OCI-LY1 (cell line): Measurements from ENCODE around the gene MACROD1.

Experiments used
- EZH2 ChIP-seq: fragments of 200-600 bp; sonication (generic), shearing (Covaris generic); IDR thresholded peaks from 2 replicates; pipeline ENCODE4 v1.8.0; 2017; ENCODE audit warnings: borderline replicate concordance, mixed run types, mild to moderate bottlenecking, antibody characterized with exemption, low read length, moderate library complexity, mixed read lengths
- TF ChIP-seq, protein P1 (sequence below): fragments of 200-600 bp; sonication (generic), shearing (Covaris generic); IDR thresholded peaks from 2 replicates; pipeline ENCODE4 v1.5.1; 2017; ENCODE audit warnings: mild to moderate bottlenecking, antibody characterized with exemption, low read length, moderate library complexity, mixed read lengths

- TF ChIP-seq, protein P1, sequence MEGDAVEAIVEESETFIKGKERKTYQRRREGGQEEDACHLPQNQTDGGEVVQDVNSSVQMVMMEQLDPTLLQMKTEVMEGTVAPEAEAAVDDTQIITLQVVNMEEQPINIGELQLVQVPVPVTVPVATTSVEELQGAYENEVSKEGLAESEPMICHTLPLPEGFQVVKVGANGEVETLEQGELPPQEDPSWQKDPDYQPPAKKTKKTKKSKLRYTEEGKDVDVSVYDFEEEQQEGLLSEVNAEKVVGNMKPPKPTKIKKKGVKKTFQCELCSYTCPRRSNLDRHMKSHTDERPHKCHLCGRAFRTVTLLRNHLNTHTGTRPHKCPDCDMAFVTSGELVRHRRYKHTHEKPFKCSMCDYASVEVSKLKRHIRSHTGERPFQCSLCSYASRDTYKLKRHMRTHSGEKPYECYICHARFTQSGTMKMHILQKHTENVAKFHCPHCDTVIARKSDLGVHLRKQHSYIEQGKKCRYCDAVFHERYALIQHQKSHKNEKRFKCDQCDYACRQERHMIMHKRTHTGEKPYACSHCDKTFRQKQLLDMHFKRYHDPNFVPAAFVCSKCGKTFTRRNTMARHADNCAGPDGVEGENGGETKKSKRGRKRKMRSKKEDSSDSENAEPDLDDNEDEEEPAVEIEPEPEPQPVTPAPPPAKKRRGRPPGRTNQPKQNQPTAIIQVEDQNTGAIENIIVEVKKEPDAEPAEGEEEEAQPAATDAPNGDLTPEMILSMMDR: no peak
- TF ChIP-seq EZH2: no peak
Observed at GRCh38 chr11:64015510-64015909, 150.4 kb downstream of the MACROD1 start.
